Activated CD4-positive, alpha-beta T cell treated with anti-CD3 and anti-CD28 coated beads, Interleukin-2, amount 50 U/mL, for 24 hours (primary cell): Measurements from ENCODE around the gene LIPT1.
A peak's percentile ranks its signal among the peaks of the same experiment; 100 is the strongest.
"Not testable (repeated sequence)": the region's sequence is repeated elsewhere in the genome, so short reads cannot be mapped to it uniquely, and the experiment has no call there.

Source experiments
- DNase-seq, 2 donors: peaks; one replicate each; pipeline ENCODE4 v3.0.0-alpha.2; 2020; ENCODE audit warnings: low read depth in 1 of 2, low spot score in 1 of 2

The LIPT1 gene

DNA sequence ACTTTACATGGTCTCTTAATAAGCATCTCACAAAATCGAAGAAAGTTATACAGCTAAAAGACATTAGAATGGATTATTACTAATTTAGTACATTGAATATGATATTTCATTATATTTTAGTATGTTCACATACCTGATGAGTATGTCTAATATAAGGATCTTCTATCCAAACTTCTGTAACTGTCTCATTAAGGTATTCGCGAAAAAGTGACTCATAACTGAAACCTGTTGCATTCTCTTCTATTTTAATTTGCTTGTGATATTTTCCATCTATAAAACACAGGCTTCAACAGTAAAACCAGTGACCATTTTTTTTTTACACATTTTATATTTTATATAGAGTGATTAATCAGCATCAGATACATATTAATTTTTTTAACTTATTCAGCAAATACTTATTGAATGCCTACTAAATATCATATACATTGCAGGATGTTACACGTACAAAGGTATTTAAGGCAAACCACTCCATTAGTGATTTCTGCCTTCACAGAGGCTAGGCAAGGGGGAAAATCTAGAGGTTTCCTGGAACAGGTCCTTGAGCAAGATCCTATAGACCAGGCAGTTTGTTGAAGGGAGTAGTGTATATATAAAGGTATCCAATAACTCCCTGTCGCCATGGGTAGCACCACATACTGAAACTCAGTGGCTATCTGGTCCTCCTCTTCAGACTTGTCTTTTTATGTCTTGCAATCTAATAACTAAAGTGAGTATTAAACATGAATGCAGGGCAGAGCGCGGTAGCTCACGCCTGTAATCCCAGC lies 16.8 kb downstream of the LIPT1 start:
- DNase-seq = no peak

- peak; percentile 77 to 89 for DNase-seq
These were observed 26.2 kb downstream of the LIPT1 start, which contains the start of the genes MITD1 and MRPL30 for GRCh38 chr2:99180755-99181623. TSS of gene MITD1 (minus strand) at chr2:99181058. CDS start at chr2:99180981, 77 bp downstream. TSS of gene MRPL30 (plus strand) at chr2:99181184. CDS start at chr2:99186204, 5,020 bp downstream.

DNA sequence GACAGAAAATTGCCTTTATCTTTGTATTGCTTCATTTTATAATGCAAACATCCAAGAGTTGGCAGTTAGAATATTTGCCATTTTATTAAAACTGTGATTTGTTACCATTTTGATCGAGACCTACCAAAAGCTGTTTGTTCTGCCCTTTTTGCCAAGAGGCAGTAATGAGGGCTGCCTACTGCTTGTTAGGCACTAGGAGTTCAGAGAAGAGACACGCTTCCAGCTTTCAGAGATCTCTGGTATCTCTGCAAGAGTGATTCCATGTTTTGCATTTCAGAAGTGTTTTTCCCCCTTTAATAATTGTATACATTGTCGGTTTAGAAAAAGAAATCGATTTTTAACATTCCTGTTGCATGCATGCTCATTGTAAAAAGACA lies 26.8 kb downstream of the LIPT1 start:
- no peak for DNase-seq

GRCh38 chr2:99183025-99183424 lies 28.3 kb downstream of the LIPT1 start:
- no peak for DNase-seq

- DNase-seq = no peak
These were observed 30.0 kb downstream of the LIPT1 start for GRCh38 chr2:99184811-99185210.

- no peak for DNase-seq
These were observed 32.2 kb downstream of the LIPT1 start for GRCh38 chr2:99187011-99187410.

DNA sequence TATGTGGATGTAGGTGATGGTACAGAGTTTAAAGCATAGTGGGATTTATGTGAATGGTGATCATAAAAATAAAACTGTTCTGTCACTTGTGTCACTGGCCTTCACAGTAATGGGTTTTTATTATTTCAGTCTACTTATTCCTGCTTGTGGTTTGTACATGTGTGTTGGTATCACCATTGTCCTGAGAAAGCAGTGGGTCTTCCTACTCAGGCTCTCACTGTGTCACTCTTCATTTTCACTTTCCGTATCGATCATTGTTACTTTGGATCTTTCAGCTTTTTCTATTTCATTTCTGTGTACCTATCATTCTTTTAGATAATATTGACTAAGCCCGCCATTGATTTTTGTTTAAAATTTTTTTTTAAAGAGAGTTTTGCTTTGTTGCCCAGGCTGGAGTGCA lies 33.6 kb downstream of the LIPT1 start:
- no peak for DNase-seq

- DNase-seq = no peak
These were observed 35.8 kb downstream of the LIPT1 start for GRCh38 chr2:99190548-99190947.

DNA sequence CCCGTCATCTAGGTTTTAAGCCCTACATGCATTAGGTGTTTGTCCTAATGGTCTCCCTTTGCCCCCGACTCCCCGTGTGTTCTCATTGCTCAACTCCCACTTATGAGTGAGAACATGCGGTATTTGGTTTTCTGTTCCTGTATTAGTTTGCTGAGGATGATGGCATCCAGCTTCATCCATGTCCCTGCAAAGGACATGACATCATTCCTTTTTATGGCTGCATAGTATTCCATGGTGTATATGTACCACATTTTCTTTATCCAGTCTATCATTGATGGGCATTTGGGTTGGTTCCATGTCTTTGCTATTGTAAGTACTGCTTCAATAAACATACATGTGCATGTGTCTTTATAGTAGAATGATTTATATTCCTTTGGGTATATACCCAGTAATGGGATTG lies 37.6 kb downstream of the LIPT1 start:
- DNase-seq = not testable (repeated sequence)

DNA sequence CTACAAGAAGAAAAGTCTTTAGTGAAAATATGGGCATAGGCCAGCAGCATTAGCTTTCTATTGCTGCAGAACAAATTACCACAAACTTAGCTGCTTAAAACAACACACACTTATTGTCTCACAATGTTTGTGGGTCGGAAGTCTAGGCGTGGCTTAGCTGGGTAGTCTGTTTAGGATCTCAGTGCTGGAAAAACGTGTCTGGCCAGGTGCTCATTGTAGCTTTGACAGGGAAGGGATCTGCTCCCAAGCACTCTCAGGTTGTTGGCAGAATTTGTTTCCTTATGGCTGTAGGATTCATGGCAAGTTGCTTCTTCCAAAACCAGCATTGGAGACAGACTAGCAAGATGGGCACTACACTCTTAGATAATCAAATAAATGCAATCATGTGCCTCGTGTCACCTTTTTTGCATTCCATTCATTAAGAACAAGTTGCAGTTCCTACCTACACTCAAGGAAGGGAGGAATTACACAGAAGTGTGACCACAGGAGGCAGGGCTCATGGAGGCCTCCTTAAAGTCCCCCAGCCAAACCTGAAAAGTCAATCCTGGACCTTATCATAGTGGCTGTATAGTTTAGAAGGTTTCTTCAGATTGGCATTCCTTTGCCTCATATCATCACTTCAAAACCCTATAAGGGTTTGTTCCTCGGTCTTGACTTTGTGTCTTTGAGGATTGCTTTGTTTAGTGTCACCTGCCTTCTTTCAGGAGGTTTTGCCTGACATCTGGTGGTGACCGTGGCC lies 43.5 kb downstream of the LIPT1 start:
- DNase-seq = no peak

GRCh38 chr2:99200076-99200800 lies 45.5 kb downstream of the LIPT1 start:
- no peak for DNase-seq

DNA sequence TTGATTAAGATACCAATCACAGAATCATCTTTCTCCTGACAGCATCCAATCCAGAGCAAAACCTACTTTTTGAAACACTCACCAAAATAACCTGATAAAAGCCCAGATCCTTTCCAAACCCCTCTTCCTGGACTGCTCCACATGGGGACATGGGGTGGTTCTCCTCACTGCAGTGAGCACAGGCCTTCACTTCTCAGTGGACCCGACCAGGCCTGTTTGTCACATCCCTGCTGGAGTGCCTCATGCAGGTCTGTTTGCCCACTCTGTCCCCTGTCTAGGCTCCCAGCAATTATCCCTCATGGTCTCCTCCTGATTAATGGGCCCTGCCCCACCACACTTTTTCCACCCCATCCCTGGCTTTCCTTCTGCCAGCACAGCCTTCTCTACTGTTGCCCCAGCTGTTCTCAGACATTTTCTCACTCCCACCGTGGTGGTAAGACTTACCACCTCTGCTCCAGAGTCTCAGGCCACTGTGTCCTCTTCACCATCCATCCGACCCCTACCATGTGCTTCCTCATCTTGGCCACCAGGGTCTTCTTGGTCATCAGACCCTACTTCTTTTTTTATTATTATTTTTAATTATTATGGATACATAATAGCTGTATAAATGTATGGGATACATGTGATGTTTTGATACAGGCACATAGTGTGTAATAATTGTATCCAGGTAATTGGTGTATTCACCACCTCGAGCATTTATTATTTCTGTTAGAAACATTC lies 47.4 kb downstream of the LIPT1 start:
- DNase-seq = no peak

GRCh38 chr2:99205491-99205890 lies 50.7 kb downstream of the LIPT1 start:
- no peak for DNase-seq
